Measurements from ENCODE around the gene VTI1B.
"Not testable (repeated sequence)": the region's sequence is repeated elsewhere in the genome, so short reads cannot be mapped to it uniquely, and the experiment has no call there.

Gene VTI1B

DNA sequence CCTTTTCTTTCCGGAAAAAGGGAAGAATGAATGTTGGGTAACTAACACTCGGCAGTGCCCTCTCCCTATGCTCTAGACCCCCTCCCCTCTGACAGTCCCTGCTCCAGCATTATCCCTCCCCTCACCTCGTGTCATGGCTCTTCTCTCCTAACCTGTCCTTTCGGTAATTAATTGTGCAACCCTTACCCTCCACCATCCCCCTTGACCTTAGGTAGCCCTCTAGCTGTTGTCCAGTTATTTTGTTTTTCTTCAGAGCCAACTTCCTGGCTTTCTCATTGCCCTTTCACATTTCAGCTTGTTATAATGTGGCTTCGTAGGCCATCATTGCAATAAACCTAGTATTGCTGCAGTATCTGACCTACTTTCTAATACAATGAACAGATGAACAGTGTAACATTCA, 43.5 kb downstream of the VTI1B start:
- H3K79me2 ChIP-seq (ENCODE audit: control insufficient read depth, low read length): no peaks in the 10 kb centered on the region
- no peak overlapping the region for H3K27ac ChIP-seq (ENCODE audit: low read depth, low read length)
- H4K20me1 ChIP-seq (ENCODE audit: control insufficient read depth, insufficient read depth, low read depth, low read length): no peaks in the 10 kb centered on the region
- H3K9me3 ChIP-seq (ENCODE audit: control insufficient read depth, insufficient read depth, low read length): no peaks in the 10 kb centered on the region
- H3F3A ChIP-seq (ENCODE audit: control insufficient read depth, insufficient read depth): no peaks in the 10 kb centered on the region
- 0 out of 2 replicates have a peak, but pooled peaks cover 2% of the 10 kb centered on the region for H3K27me3 ChIP-seq (ENCODE audit: control insufficient read depth, low read length)
- TF ChIP-seq, protein P1, sequence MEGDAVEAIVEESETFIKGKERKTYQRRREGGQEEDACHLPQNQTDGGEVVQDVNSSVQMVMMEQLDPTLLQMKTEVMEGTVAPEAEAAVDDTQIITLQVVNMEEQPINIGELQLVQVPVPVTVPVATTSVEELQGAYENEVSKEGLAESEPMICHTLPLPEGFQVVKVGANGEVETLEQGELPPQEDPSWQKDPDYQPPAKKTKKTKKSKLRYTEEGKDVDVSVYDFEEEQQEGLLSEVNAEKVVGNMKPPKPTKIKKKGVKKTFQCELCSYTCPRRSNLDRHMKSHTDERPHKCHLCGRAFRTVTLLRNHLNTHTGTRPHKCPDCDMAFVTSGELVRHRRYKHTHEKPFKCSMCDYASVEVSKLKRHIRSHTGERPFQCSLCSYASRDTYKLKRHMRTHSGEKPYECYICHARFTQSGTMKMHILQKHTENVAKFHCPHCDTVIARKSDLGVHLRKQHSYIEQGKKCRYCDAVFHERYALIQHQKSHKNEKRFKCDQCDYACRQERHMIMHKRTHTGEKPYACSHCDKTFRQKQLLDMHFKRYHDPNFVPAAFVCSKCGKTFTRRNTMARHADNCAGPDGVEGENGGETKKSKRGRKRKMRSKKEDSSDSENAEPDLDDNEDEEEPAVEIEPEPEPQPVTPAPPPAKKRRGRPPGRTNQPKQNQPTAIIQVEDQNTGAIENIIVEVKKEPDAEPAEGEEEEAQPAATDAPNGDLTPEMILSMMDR (IDR thresholded peaks at IDR 0.05; ENCODE audit: low read depth, low read length, poor library complexity, severe bottlenecking): no peak
- no peak for TF ChIP-seq EZH2phosphoT487 (IDR thresholded peaks at IDR 0.05; ENCODE audit: borderline replicate concordance, low read length)
- H3K4me3 ChIP-seq (ENCODE audit: low read length): no peak overlapping the region
- no peaks in the 10 kb centered on the region for H3K36me3 ChIP-seq (ENCODE audit: control insufficient read depth, low read length)
- H3K4me1 ChIP-seq (ENCODE audit: control insufficient read depth, low read length): peaks cover 1% of the 10 kb centered on the region
- H3K9me2 ChIP-seq (replicated peaks; ENCODE audit: control insufficient read depth, low read length): no peaks in the 10 kb centered on the region
- no peak overlapping the region for H3K4me2 ChIP-seq (ENCODE audit: low read length)

DNA sequence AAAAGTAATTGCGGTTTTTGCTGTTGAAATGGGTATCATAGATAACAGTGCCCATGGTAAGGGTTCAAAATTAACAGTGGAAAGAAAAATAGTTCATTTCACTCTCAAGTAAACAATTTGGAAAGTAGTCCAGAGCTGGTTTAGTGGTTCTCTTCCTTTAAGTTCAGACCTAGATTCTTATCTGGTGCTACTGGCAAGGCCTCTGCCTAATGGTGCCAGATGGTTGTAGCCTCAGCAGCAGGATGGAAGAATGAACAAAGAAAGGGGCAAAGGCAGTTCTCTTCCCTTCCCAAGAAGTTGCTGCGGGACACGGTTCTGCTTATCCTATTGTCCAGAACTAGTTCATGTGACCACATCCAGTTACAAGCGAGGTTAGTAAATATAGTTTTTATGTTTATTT, 44.2 kb downstream of the VTI1B start:
- no peaks in the 10 kb centered on the region for H3K36me3 ChIP-seq (ENCODE audit: control insufficient read depth, low read length)
- 0 out of 2 replicates have a peak, but pooled peaks cover 2% of the 10 kb centered on the region for H3K27me3 ChIP-seq (ENCODE audit: control insufficient read depth, low read length)
- H3K79me2 ChIP-seq (ENCODE audit: control insufficient read depth, low read length): no peaks in the 10 kb centered on the region
- no peaks in the 10 kb centered on the region for H3F3A ChIP-seq (ENCODE audit: control insufficient read depth, insufficient read depth)
- H3K9me3 ChIP-seq (ENCODE audit: control insufficient read depth, insufficient read depth, low read length): no peaks in the 10 kb centered on the region
- no peaks in the 10 kb centered on the region for H4K20me1 ChIP-seq (ENCODE audit: control insufficient read depth, insufficient read depth, low read depth, low read length)
- no peaks in the 10 kb centered on the region for H3K4me1 ChIP-seq (ENCODE audit: control insufficient read depth, low read length)
- no peak overlapping the region for H3K27ac ChIP-seq (ENCODE audit: low read depth, low read length)
- H3K4me3 ChIP-seq (ENCODE audit: low read length): no peak overlapping the region
- H3K9me2 ChIP-seq (replicated peaks; ENCODE audit: control insufficient read depth, low read length): no peaks in the 10 kb centered on the region
- TF ChIP-seq, protein P1 (IDR thresholded peaks at IDR 0.05; ENCODE audit: low read depth, low read length, poor library complexity, severe bottlenecking): no peak
- TF ChIP-seq EZH2phosphoT487 (IDR thresholded peaks at IDR 0.05; ENCODE audit: borderline replicate concordance, low read length): no peak
- no peak overlapping the region for H3K4me2 ChIP-seq (ENCODE audit: low read length)

GRCh38 chr14:67627519-67627918, 46.9 kb downstream of the VTI1B start:
- no peaks in the 10 kb centered on the region for H4K20me1 ChIP-seq (ENCODE audit: control insufficient read depth, insufficient read depth, low read depth, low read length)
- TF ChIP-seq EZH2phosphoT487 (IDR thresholded peaks at IDR 0.05; ENCODE audit: borderline replicate concordance, low read length): no peak
- TF ChIP-seq, protein P1 (IDR thresholded peaks at IDR 0.05; ENCODE audit: low read depth, low read length, poor library complexity, severe bottlenecking): no peak
- H3K4me1 ChIP-seq (ENCODE audit: control insufficient read depth, low read length): peaks cover 4% of the 10 kb centered on the region
- H3K27ac ChIP-seq (ENCODE audit: low read depth, low read length): no peak overlapping the region
- 0 out of 2 replicates have a peak, but pooled peaks cover 2% of the 10 kb centered on the region for H3K27me3 ChIP-seq (ENCODE audit: control insufficient read depth, low read length)
- H3K9me2 ChIP-seq (replicated peaks; ENCODE audit: control insufficient read depth, low read length): no peaks in the 10 kb centered on the region
- H3K9me3 ChIP-seq (ENCODE audit: control insufficient read depth, insufficient read depth, low read length): no peaks in the 10 kb centered on the region
- H3K36me3 ChIP-seq (ENCODE audit: control insufficient read depth, low read length): no peaks in the 10 kb centered on the region
- H3K4me2 ChIP-seq (ENCODE audit: low read length): no peak overlapping the region
- no peak overlapping the region for H3K4me3 ChIP-seq (ENCODE audit: low read length)
- no peaks in the 10 kb centered on the region for H3F3A ChIP-seq (ENCODE audit: control insufficient read depth, insufficient read depth)
- H3K79me2 ChIP-seq (ENCODE audit: control insufficient read depth, low read length): no peaks in the 10 kb centered on the region

DNA sequence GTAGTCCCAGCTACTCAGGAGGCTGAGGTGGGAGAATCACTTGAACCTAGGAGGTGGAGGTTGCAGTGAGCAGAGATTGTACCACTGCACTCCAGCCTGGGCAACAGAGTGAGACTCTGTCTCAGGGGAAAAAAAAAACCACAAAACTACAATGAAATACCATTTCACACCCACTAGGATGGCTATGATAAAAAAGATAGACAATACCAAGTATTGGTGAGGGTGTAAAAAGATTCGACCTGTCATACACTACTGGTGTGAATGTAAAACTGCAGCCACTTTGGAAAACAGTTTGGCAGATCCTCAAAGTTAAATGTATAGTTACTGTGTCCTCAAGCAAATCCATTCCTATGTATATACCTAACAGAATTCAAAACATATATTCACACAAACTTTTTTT, 48.3 kb downstream of the VTI1B start:
- H3K36me3 ChIP-seq (ENCODE audit: control insufficient read depth, low read length); H3K4me3 ChIP-seq (ENCODE audit: low read length); H3K27me3 ChIP-seq (ENCODE audit: control insufficient read depth, low read length); H4K20me1 ChIP-seq (ENCODE audit: control insufficient read depth, insufficient read depth, low read depth, low read length); H3K4me1 ChIP-seq (ENCODE audit: control insufficient read depth, low read length); H3K9me2 ChIP-seq (replicated peaks; ENCODE audit: control insufficient read depth, low read length); H3K9me3 ChIP-seq (ENCODE audit: control insufficient read depth, insufficient read depth, low read length); H3K4me2 ChIP-seq (ENCODE audit: low read length); H3F3A ChIP-seq (ENCODE audit: control insufficient read depth, insufficient read depth); H3K27ac ChIP-seq (ENCODE audit: low read depth, low read length); H3K79me2 ChIP-seq (ENCODE audit: control insufficient read depth, low read length): not testable (repeated sequence)

Measured in DOHH2 (cell line).